T follicular helper cell (primary cell): ENCODE results near the gene PDE1C.
"Not testable (repeated sequence)": the region's sequence is repeated elsewhere in the genome, so short reads cannot be mapped to it uniquely, and the experiment has no call there.

Source experiments
- DNase-seq: peaks from one replicate; pipeline ENCODE4 v3.0.0-alpha.2; 2020; ENCODE audit warnings: low read depth

Gene PDE1C

GRCh38 chr7:31850066-31850465 is 220.1 kb downstream of the PDE1C start:
- DNase-seq: no peak

- DNase-seq: no peak
Observed at GRCh38 chr7:31835471-31835870, 234.7 kb downstream of the PDE1C start.

- DNase-seq: not testable (repeated sequence)
Observed at GRCh38 chr7:31833625-31834024, 236.6 kb downstream of the PDE1C start.

GRCh38 chr7:31828520-31828919 is 241.7 kb downstream of the PDE1C start:
- DNase-seq: no peak

- DNase-seq: no peak
Observed at GRCh38 chr7:31825576-31825975, 244.6 kb downstream of the PDE1C start.

- DNase-seq: no peak
Observed at GRCh38 chr7:31819031-31819430, 251.2 kb downstream of the PDE1C start.

GRCh38 chr7:31816810-31817209 is 253.4 kb downstream of the PDE1C start:
- DNase-seq: no peak

- DNase-seq: no peak
Observed at GRCh38 chr7:31815796-31816195, 254.4 kb downstream of the PDE1C start.

GRCh38 chr7:31814187-31814586 is 256.0 kb downstream of the PDE1C start:
- DNase-seq: no peak

- DNase-seq: no peak
Observed at GRCh38 chr7:31811650-31812461, 258.4 kb downstream of the PDE1C start.

- no peak for DNase-seq
Observed at GRCh38 chr7:31805209-31805818, 264.9 kb downstream of the PDE1C start.

GRCh38 chr7:31796375-31796774 is 273.8 kb downstream of the PDE1C start:
- no peak for DNase-seq

- no peak for DNase-seq
Observed at GRCh38 chr7:31794851-31795344, 275.3 kb downstream of the PDE1C start.

GRCh38 chr7:31791881-31792280 is 278.3 kb downstream of the PDE1C start:
- DNase-seq: no peak

GRCh38 chr7:31788883-31789680 is 281.1 kb downstream of the PDE1C start:
- DNase-seq: no peak

GRCh38 chr7:31788445-31788844 is 281.8 kb downstream of the PDE1C start:
- no peak for DNase-seq

GRCh38 chr7:31786326-31786725 is 283.9 kb downstream of the PDE1C start:
- no peak for DNase-seq

GRCh38 chr7:31785101-31785500 is 285.1 kb downstream of the PDE1C start:
- DNase-seq: no peak

GRCh38 chr7:31783221-31783620 is 287.0 kb downstream of the PDE1C start:
- DNase-seq: no peak

- DNase-seq: no peak
Observed at GRCh38 chr7:31782411-31782991, 287.7 kb downstream of the PDE1C start.

- no peak for DNase-seq
Observed at GRCh38 chr7:31778296-31778695, 291.9 kb downstream of the PDE1C start.

- no peak for DNase-seq
Observed at GRCh38 chr7:31776616-31777015, 293.6 kb downstream of the PDE1C start.
